Kidney epithelial cell (primary cell): ENCODE results near the gene ATP8A2. TPM values are rescaled to one million over a fixed set of nuclear protein-coding genes. Genes with fewer than 3 reads are reported as not detected.
"Not testable (repeated sequence)": the region's sequence is repeated elsewhere in the genome, so short reads cannot be mapped to it uniquely, and the experiment has no call there.

ENCODE experiments used
- DNase-seq: peaks from one replicate; pipeline ENCODE4 v3.0.0-alpha.2; 2010; ENCODE audit warnings: low read depth
- H3K27me3 ChIP-seq: 2 replicates; pipeline ENCODE4 v1.6.0; 2011; ENCODE audit warnings: low read length; ENCODE audit not compliant: control insufficient read depth, insufficient read depth
- H3K36me3 ChIP-seq: 2 replicates; pipeline ENCODE4 v1.5.1; 2011; ENCODE audit warnings: low read length; ENCODE audit not compliant: control insufficient read depth, insufficient read depth
- H3K4me3 ChIP-seq: 2 replicates; pipeline ENCODE4 v1.5.1; 2011; ENCODE audit warnings: low read depth, mild to moderate bottlenecking, control low read depth, low read length
- CTCF ChIP-seq: IDR thresholded peaks from 2 replicates; pipeline ENCODE4 v1.5.1; 2011; ENCODE audit warnings: mild to moderate bottlenecking, moderate library complexity, low read length, control low read depth, inconsistent platforms; ENCODE audit not compliant: insufficient read depth, poor library complexity, severe bottlenecking
- total RNA-seq: library from RNA; depleted of rRNA; stranded (reverse); fragments of >200 nt; gene quantifications from 2 replicates; pipeline ENCODE4 v1.2.3, GENCODE V29; 2015

The ATP8A2 gene
- total RNA-seq, 1 donor from 2014 or later: 3.8 TPM

GRCh38 chr13:26071691-26072090 is 699.9 kb downstream of the ATP8A2 start:
- no peak for DNase-seq
- TF ChIP-seq CTCF: no peak
- H3K36me3 ChIP-seq: no peaks in the 10 kb centered on the region
- H3K27me3 ChIP-seq: no peaks in the 10 kb centered on the region
- H3K4me3 ChIP-seq: no peak overlapping the region

GRCh38 chr13:26072335-26072734 is 700.6 kb downstream of the ATP8A2 start:
- not testable (repeated sequence) for H3K36me3 ChIP-seq, H3K4me3 ChIP-seq, DNase-seq, H3K27me3 ChIP-seq

GRCh38 chr13:26074706-26075105 is 702.9 kb downstream of the ATP8A2 start:
- no peak overlapping the region for H3K4me3 ChIP-seq
- peak; percentile 29 for TF ChIP-seq CTCF

More at GRCh38 chr13:26074706-26075105, 702.9 kb downstream of the ATP8A2 start:
- no peaks in the 10 kb centered on the region for H3K27me3 ChIP-seq
- no peaks in the 10 kb centered on the region for H3K36me3 ChIP-seq
- DNase-seq: peak; percentile 61

Other genes starting within 250 kb of the ATP8A2 start
- 0.04 and 0.27 TPM in 2 replicates for gene AMER2, start 199.7 kb upstream of the ATP8A2 start, total RNA-seq
- 25.7 and 27.6 TPM in 2 replicates for gene MTMR6, start 84.5 kb upstream of the ATP8A2 start, total RNA-seq
- 56.0 and 90.5 TPM in 2 replicates for gene NUP58, start 70.3 kb upstream of the ATP8A2 start, total RNA-seq